Measurements from ENCODE around the gene NOS1AP.

The NOS1AP gene

GRCh38 chr1:162069334-162070093 is at the start of gene NOS1AP:
Gene NOS1AP (plus strand): TSS chr1:162069691. CDS start chr1:162070178, 487 bp downstream.
- Histone ChIP-seq H3K36me3 (replicated peaks) (no peaks in the 10 kb centered on the region), H3K27me3 (replicated peaks) (peaks cover 5% of the 10 kb centered on the region), H3K4me3 (ENCODE audit: low read depth, low read length) (peak within 1 kb of the TSS; percentile 59), H3K27ac (no peak within 1 kb of the TSS)
- no peak for TF ChIP-seq CTCF (IDR thresholded peaks at IDR 0.05; ENCODE audit: low read depth, low read length, missing control alignments)
- DNase-seq = peak; percentile 29
- in situ Hi-C loops (cut with HindIII; ENCODE audit: low pct_ligation_motif_present, low sequenced_read_pairs) = no loop called here

GRCh38 chr1:162020150-162020549 is 49.3 kb upstream of the NOS1AP start:
- Histone ChIP-seq H3K36me3 (replicated peaks) (no peaks in the 10 kb centered on the region), H3K4me3 (ENCODE audit: low read depth, low read length) (no peak overlapping the region), H3K27me3 (replicated peaks) (no peaks in the 10 kb centered on the region), H3K27ac (no peak overlapping the region)
- in situ Hi-C loops (cut with HindIII; ENCODE audit: low pct_ligation_motif_present, low sequenced_read_pairs) = no loop called here
- no peak for TF ChIP-seq CTCF (IDR thresholded peaks at IDR 0.05; ENCODE audit: low read depth, low read length, missing control alignments)
- peak; percentile 12 for DNase-seq

DNA sequence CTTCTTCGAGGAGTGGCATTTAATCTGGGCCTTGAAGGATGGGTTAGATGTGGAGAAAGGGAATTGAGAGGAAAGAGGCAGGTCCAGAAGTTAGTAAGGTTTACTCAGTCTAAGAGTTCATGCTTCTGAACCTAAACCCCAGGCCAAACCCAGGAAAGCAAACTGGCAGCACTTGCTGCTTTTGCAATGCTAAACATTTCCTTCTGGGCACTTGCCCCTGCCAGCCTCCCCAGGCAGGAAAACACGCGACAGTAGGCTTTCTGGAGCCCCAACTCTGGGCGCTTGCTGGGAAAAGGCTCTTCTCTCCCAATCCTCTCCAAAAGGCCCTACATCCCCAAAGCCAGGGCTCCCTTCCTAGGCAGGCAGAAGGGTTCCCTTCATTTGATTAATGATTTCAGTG is 48.4 kb upstream of the NOS1AP start:
- no peak for TF ChIP-seq CTCF (IDR thresholded peaks at IDR 0.05; ENCODE audit: low read depth, low read length, missing control alignments)
- in situ Hi-C loops (cut with HindIII; ENCODE audit: low pct_ligation_motif_present, low sequenced_read_pairs) = no loop called here
- Histone ChIP-seq H3K27me3 (replicated peaks) (no peaks in the 10 kb centered on the region), H3K4me3 (ENCODE audit: low read depth, low read length) (no peak overlapping the region), H3K27ac (peak overlapping the region; percentile 31), H3K36me3 (replicated peaks) (no peaks in the 10 kb centered on the region)
- no peak for DNase-seq

DNA sequence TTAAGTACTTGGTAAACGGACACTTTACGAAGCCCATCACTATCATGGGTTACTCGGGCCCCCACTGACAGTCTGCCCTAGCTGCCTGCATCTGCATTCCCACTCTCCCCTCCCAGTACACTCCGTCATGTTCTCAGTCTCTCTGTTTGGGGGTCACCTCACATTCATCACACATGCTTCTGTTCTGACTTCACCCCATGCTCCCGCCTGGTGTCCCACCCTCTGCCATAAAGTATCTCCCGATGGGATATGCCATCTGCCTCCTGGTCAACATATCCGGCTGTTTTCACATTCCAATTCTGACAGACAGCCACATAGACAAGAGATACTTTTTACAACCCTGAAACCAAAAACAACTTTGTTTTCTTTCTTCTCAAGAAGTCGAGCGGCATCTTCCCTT is 46.9 kb upstream of the NOS1AP start:
- in situ Hi-C loops (cut with HindIII; ENCODE audit: low pct_ligation_motif_present, low sequenced_read_pairs) = no loop called here
- Histone ChIP-seq H3K36me3 (replicated peaks) (no peaks in the 10 kb centered on the region), H3K27ac (no peak overlapping the region), H3K4me3 (ENCODE audit: low read depth, low read length) (peak overlapping the region; percentile 84), H3K27me3 (replicated peaks) (no peaks in the 10 kb centered on the region)
- no peak for TF ChIP-seq CTCF (IDR thresholded peaks at IDR 0.05; ENCODE audit: low read depth, low read length, missing control alignments)
- DNase-seq = no peak

DNA sequence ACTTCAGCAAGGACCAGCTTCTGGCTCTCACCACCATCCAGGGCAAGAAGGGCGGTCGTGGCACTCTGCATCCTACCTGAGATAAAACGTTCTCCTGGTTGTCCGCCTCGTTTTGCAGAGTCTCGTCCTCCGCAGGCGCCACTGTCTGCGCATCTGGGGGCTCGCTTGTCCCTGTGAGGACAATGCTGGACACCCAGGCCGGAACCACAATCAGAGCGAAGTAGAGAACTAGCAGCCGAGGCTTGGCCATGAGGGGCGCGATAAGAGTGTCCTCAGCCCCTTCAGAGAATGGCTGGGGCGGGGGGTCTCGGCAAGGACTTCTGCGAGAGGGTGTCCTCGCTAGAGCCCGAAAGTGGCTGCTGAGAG is 46.3 kb upstream of the NOS1AP start:
- DNase-seq = no peak
- no peaks in the 10 kb centered on the region for H3K36me3 ChIP-seq (replicated peaks)
- in situ Hi-C loops (cut with HindIII; ENCODE audit: low pct_ligation_motif_present, low sequenced_read_pairs) = no loop called here
- H3K27me3 ChIP-seq (replicated peaks) = no peaks in the 10 kb centered on the region
- peak overlapping the region; percentile 84 for H3K4me3 ChIP-seq (ENCODE audit: low read depth, low read length)
- TF ChIP-seq CTCF (IDR thresholded peaks at IDR 0.05; ENCODE audit: low read depth, low read length, missing control alignments) = no peak
- no peak overlapping the region for H3K27ac ChIP-seq
